Measurements from ENCODE around the gene CDC34. TPM values are rescaled to one million over a fixed set of nuclear protein-coding genes. Genes with fewer than 3 reads are reported as not detected.
A peak's percentile ranks its signal among the peaks of the same experiment; 100 is the strongest.

CDC34 gene
- polyA plus RNA-seq, 1 donor from 2014 or later: 20.1 TPM

- no peaks in the 10 kb centered on the region for H3K36me3 Mint-ChIP-seq
- peaks cover 1 to 4% (median 2%) of the 10 kb centered on the region in 3 donors for H3K4me1 Mint-ChIP-seq
- no peaks in the 10 kb centered on the region for H3K9me3 Mint-ChIP-seq
- peaks cover 5% of the 10 kb centered on the region for H3K27me3 Mint-ChIP-seq
- no peak overlapping the region for H3K4me3 Mint-ChIP-seq
- peak overlapping the region in 1 of 3 donors; percentile 76 for H3K27ac Mint-ChIP-seq
Measured at GRCh38 chr19:524062-524674, 7.4 kb upstream of the CDC34 start.

DNA sequence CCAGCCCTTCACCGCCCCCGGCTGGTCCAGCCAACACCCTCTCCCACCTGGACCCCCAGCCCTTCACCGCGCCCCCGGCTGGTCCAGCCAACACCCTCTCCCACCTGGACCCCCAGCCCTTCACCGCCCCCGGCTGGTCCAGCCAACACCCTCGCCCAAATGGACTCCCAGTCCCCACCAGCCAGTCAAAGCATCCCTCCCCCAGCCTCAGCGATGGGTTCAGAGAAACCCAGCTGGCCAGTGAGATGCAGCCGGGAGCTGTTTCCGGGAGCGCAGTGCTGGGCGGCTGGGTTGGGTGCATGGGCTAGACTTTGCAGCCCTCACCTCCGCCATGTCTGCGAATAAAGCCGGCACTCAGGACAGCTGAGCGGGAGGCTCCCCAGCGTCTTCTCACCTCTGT, 6.5 kb upstream of the CDC34 start:
- peaks cover 5% of the 10 kb centered on the region for H3K27me3 Mint-ChIP-seq
- H3K4me1 Mint-ChIP-seq: peaks cover 1 to 4% (median 2%) of the 10 kb centered on the region in 3 donors
- no peaks in the 10 kb centered on the region for H3K36me3 Mint-ChIP-seq
- H3K27ac Mint-ChIP-seq: no peak overlapping the region
- no peak overlapping the region for H3K4me3 Mint-ChIP-seq
- H3K9me3 Mint-ChIP-seq: no peaks in the 10 kb centered on the region

DNA sequence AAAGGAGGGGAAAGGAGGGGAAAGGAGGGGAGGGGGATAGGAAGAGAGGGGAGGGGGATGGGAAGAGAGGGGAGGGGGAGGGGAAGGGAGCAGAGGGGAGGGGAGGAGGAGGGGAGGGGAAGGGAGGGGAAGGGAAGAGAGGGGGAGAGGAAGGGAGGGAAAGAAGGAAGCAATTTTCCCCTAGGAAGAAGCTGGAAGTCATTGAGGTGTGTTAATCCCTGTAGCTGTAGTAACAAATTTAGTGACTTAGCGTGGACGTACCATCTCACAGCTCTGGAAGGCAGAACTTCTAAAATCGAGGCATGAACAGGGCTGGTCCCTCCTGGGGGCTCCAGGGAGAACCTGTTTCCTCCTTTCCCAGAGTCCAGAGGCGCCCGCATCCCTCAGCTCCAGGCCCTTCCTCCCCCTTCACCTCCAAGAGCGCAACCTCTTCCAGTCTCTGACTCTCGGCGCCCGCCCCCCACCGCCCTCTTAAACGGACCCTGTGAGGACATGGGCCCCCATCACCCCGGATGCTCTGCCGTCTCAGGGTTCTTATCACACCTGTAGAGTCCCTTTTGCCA, 5.6 kb upstream of the CDC34 start:
- H3K4me3 Mint-ChIP-seq: no peak overlapping the region
- H3K27me3 Mint-ChIP-seq: peaks cover 5% of the 10 kb centered on the region
- H3K27ac Mint-ChIP-seq: no peak overlapping the region
- peaks cover 1 to 4% (median 2%) of the 10 kb centered on the region in 3 donors for H3K4me1 Mint-ChIP-seq
- no peaks in the 10 kb centered on the region for H3K9me3 Mint-ChIP-seq
- H3K36me3 Mint-ChIP-seq: no peaks in the 10 kb centered on the region

- peak overlapping the region; percentile 82 to 90 (median 86) for H3K4me3 Mint-ChIP-seq
- H3K4me1 Mint-ChIP-seq: peaks cover 5 to 9% (median 7%) of the 10 kb centered on the region in 3 donors
- H3K27ac Mint-ChIP-seq: peak overlapping the region; percentile 69 to 88 (median 76)
- peaks cover 3% of the 10 kb centered on the region for H3K27me3 Mint-ChIP-seq
- no peaks in the 10 kb centered on the region for H3K9me3 Mint-ChIP-seq
- peaks cover 2% of the 10 kb centered on the region for H3K36me3 Mint-ChIP-seq
Measured at GRCh38 chr19:530134-531008, 1.2 kb upstream of the CDC34 start.

DNA sequence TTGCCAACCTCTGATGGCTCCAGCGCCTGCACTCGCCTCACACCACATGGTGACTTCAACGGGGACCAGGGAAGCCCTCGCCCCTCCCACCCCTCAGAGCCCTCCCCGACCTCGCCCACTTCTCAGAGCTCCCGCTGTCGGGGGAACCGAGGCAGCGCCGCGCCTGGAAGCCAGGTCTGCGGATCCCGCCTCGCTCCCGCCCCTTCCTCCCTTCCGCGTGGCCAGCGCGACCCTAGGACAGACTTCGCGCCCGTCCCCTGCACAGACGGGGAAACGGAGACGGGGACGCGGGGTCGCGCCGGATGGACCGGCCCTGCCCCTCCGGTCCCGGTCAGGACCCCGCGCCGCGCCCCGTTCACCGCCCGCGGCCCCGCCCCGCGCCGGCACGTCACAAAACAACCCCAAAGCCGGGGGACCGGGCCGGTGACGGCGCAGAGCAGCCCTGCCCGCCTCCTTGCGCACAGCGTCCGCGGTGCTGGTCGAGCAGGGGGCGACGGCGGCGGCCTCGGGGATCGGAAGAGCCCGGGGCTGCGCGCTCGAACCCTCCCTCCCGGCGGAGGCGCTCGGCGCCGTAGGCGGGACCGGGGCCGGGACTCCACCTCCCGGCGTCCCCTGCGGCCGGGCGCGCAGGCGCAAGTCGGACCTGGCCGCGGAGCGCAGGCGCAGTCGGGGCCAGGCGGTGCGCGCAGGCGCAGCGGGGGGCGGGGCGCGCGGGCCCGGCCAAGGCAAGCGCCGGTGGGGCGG, 379 bp upstream of the CDC34 start:
- Mint-ChIP-seq H3K9me3 (no peaks in the 10 kb centered on the region), H3K4me1 (peaks cover 5 to 9% (median 7%) of the 10 kb centered on the region in 3 donors), H3K36me3 (peaks cover 2% of the 10 kb centered on the region), H3K27ac (peak overlapping the region; percentile 67 to 88 (median 76)), H3K4me3 (peak overlapping the region; percentile 82 to 90 (median 86)), H3K27me3 (peaks cover 2% of the 10 kb centered on the region)

- Mint-ChIP-seq H3K9me3 (no peaks in the 10 kb centered on the region), H3K27ac (peak overlapping the region in 2 of 3 donors; percentile 27 to 82), H3K4me3 (peak overlapping the region; percentile 87 to 94 (median 91)), H3K4me1 (peaks cover 5 to 9% (median 7%) of the 10 kb centered on the region in 3 donors), H3K36me3 (peaks cover 2% of the 10 kb centered on the region), H3K27me3 (no peaks in the 10 kb centered on the region)
Measured at GRCh38 chr19:532561-533363, 1.2 kb downstream of the CDC34 start.

DNA sequence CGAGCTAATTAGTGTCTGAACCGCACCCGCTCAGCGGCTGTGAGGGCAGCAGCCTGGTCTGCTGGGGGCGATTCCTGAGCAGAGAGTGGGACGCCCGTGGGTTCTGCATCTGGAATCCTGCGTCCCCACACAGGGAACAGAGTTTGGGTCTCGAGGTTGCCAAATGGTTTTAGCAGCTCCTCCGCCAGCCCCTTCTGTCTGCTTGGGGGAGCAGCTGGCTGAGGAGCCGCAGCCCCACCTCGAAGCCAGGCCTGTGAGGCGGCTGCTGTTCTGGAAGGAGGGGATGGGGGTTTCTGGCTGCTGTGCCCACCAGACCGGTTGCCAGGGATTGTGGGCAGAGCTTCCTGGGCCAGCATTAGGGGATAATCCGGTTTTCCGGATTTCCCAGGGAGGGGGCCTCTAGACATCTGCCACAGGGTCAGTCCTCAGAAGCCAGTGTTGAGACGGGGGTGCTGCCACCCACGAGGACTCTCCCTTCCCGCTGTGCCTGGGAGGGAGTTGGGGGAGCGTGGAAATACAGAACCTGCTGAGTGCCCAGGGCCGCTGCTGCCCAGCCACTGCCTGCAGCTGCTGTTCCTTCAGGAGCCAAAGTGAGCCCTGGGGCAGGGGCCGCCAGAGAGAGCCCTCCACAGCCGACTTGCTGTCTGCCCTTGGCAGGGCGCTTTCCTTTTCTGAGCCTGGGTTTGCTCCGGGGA, 2.0 kb downstream of the CDC34 start:
- peaks cover 5 to 7% (median 6%) of the 10 kb centered on the region in 3 donors for H3K4me1 Mint-ChIP-seq
- peak overlapping the region; percentile 32 to 89 (median 72) for H3K4me3 Mint-ChIP-seq
- no peaks in the 10 kb centered on the region for H3K27me3 Mint-ChIP-seq
- H3K9me3 Mint-ChIP-seq: no peaks in the 10 kb centered on the region
- H3K36me3 Mint-ChIP-seq: peaks cover 2% of the 10 kb centered on the region
- H3K27ac Mint-ChIP-seq: peak overlapping the region in 2 of 3 donors; percentile 27 to 82

DNA sequence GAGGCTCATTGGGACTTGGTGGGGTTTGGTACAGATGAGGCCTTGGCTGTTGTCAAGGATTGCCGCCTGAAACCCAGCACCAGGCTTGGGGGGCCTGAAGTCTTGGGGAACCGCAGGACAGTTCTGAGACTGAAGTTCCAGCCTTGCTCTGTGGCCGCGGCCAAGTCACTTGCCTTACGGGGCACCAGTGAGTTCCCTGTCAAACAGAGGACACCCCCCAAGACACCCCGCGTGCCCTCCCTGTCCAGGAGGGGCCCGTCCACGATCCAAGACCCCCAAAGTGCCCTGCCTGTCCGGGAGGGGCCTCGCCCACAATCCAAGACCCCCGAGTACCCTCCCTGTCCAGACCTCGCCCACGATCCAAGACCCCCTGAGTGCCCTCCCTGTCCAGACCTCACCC, 2.5 kb downstream of the CDC34 start:
- Mint-ChIP-seq H3K9me3 (no peaks in the 10 kb centered on the region), H3K27ac (no peak overlapping the region), H3K4me1 (peaks cover 5 to 7% (median 5%) of the 10 kb centered on the region in 3 donors), H3K27me3 (no peaks in the 10 kb centered on the region), H3K36me3 (peaks cover 2% of the 10 kb centered on the region), H3K4me3 (peak overlapping the region in 3 of 4 donors; percentile 17 to 89 (median 57))

- Mint-ChIP-seq H3K9me3 (no peaks in the 10 kb centered on the region), H3K36me3 (peaks cover 2% of the 10 kb centered on the region), H3K27ac (peak overlapping the region in 1 of 3 donors; percentile 61), H3K27me3 (no peaks in the 10 kb centered on the region), H3K4me1 (peaks cover 5 to 7% (median 5%) of the 10 kb centered on the region in 3 donors), H3K4me3 (peak overlapping the region in 1 of 4 donors; percentile 85)
Measured at GRCh38 chr19:535017-535835, 3.7 kb downstream of the CDC34 start.

DNA sequence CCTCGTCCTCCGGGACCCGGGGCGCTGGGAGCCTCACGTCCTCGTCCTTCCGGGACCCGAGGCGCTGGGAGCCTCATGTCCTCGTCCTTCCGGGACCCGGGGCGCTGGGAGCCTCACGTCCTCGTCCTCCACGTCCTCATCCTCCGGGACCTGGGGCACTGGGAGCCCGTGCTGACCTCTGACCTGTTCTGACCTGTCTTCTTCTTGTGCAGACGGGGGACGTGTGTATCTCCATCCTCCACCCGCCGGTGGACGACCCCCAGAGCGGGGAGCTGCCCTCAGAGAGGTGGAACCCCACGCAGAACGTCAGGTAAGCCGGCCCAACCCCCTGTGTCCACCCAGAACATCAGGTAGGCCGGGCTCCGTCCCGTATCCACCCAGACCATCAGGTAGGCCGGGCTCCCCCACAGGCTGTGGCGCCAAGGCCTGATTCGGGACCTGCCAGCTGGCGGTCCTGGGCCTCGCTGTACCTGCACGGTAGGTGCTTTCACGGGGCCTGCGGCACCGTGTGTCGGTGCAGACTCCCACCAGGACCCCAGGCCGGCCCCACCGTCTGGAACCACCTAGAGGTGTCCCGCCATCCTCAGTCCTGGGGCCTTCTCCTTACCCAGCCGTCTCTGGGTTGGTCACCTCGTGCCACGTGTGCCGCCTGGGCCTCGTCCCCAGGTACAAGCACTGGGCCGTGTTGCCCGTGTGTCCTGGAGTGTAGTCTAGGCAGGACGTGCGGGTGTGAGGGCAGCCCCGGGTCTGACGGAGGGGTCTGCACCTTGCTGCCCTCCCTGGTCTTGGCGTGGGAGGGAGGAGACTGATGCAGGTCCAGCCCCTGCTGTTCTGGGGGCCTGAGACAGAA, 4.7 kb downstream of the CDC34 start:
- H3K4me1 Mint-ChIP-seq: peaks cover 5 to 7% (median 5%) of the 10 kb centered on the region in 3 donors
- H3K4me3 Mint-ChIP-seq: no peak overlapping the region
- no peak overlapping the region for H3K27ac Mint-ChIP-seq
- peaks cover 2% of the 10 kb centered on the region for H3K36me3 Mint-ChIP-seq
- H3K9me3 Mint-ChIP-seq: no peaks in the 10 kb centered on the region
- H3K27me3 Mint-ChIP-seq: no peaks in the 10 kb centered on the region

- H3K27me3 Mint-ChIP-seq: no peaks in the 10 kb centered on the region
- peaks cover 2% of the 10 kb centered on the region for H3K36me3 Mint-ChIP-seq
- H3K27ac Mint-ChIP-seq: no peak overlapping the region
- no peaks in the 10 kb centered on the region for H3K9me3 Mint-ChIP-seq
- no peak overlapping the region for H3K4me3 Mint-ChIP-seq
- H3K4me1 Mint-ChIP-seq: peaks cover 5 to 7% (median 5%) of the 10 kb centered on the region in 3 donors
Measured at GRCh38 chr19:536881-537404, 5.4 kb downstream of the CDC34 start.

Data from IgD-negative memory B cell (primary cell).